ENCODE data around the gene CACHD1. TPM values are rescaled to one million over a fixed set of nuclear protein-coding genes. Genes with fewer than 3 reads are reported as not detected.
A peak's percentile ranks its signal among the peaks of the same experiment; 100 is the strongest.

The CACHD1 gene
- total and polyA plus RNA-seq, 8 donors: 2.9 to 7.1 (median 5.2) TPM

DNA sequence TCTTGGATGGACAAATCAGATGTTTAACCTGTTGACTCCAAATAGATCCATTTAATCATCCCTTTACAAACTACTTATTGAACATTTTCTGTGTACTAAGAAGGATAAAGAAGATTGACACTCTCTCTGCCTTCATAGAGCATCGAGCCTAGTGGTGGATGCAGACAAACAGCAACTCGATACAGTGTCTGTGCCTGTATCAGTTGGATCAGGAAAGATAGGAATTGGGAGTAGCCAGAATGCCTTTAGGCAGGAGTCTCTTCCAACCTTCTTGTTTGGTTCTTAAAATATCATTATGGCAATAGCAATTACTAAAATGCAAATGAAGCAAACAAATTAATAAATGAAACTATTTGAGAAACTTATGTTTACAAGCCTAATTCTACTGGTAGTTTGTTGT is 185.9 kb downstream of the CACHD1 start:
- Histone ChIP-seq H3K27ac (no peak overlapping the region), H3K9me3 (no peaks in the 10 kb centered on the region), H3K27me3 (no peaks in the 10 kb centered on the region), H3K4me1 (no peaks in the 10 kb centered on the region), H3K4me3 (no peak overlapping the region), H3K36me3 (no peaks in the 10 kb centered on the region)
- TF ChIP-seq, protein P1, sequence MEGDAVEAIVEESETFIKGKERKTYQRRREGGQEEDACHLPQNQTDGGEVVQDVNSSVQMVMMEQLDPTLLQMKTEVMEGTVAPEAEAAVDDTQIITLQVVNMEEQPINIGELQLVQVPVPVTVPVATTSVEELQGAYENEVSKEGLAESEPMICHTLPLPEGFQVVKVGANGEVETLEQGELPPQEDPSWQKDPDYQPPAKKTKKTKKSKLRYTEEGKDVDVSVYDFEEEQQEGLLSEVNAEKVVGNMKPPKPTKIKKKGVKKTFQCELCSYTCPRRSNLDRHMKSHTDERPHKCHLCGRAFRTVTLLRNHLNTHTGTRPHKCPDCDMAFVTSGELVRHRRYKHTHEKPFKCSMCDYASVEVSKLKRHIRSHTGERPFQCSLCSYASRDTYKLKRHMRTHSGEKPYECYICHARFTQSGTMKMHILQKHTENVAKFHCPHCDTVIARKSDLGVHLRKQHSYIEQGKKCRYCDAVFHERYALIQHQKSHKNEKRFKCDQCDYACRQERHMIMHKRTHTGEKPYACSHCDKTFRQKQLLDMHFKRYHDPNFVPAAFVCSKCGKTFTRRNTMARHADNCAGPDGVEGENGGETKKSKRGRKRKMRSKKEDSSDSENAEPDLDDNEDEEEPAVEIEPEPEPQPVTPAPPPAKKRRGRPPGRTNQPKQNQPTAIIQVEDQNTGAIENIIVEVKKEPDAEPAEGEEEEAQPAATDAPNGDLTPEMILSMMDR (IDR thresholded peaks at IDR 0.05): no peak
- ATAC-seq (no peak), FAIRE-seq (no peak), DNase-seq (no peak)
- intact Hi-C loops (cut with DNase I): no loop called here
- 65 to 80% methylated on average over 2 of the region's 2 CpGs for WGBS, 2 donors

DNA sequence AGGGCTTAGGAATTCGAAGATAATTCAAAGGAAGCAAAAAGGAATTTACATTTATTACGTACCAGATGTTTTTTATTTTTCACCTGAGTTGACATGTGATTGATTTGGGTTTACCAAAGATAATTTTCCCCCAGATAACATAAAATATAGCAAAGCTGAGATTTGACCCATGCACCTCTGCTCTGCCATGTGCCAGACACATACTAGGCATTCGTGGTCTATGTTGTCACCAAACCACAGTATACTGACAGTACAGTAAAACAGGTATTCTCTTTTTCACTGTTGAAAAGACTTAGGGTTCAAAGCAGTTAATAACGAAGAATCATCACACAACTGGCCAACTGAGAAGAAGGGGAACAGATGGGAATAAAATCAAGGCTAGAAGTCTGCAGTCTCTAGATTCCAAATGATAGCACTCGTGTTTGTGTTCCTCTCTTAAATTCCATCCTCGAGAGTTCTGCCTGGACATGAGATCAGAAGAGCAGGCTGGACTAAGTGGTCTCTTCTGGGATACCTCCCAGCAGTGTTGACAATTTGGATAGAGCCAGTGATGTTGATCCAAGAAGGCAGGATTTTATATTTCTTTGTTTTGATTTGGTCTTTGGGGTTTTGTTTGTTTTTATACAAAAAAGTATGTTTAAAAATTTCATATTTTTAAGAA is 189.7 kb downstream of the CACHD1 start:
- DNase-seq (no peak), ATAC-seq (no peak), FAIRE-seq (no peak)
- intact Hi-C loops (cut with DNase I): no loop called here
- WGBS, 2 donors: 87 to 89% methylated on average over 6 of the region's 6 CpGs
- peaks cover 0 to 9% (median 0%) of the 10 kb centered on the region in 3 donors for H3K36me3 ChIP-seq
- no peak overlapping the region for H3K27ac ChIP-seq
- H3K4me3 ChIP-seq: no peak overlapping the region
- no peaks in the 10 kb centered on the region for H3K4me1 ChIP-seq
- no peaks in the 10 kb centered on the region for H3K9me3 ChIP-seq
- no peaks in the 10 kb centered on the region for H3K27me3 ChIP-seq
- TF ChIP-seq, protein P1 (IDR thresholded peaks at IDR 0.05): no peak

DNA sequence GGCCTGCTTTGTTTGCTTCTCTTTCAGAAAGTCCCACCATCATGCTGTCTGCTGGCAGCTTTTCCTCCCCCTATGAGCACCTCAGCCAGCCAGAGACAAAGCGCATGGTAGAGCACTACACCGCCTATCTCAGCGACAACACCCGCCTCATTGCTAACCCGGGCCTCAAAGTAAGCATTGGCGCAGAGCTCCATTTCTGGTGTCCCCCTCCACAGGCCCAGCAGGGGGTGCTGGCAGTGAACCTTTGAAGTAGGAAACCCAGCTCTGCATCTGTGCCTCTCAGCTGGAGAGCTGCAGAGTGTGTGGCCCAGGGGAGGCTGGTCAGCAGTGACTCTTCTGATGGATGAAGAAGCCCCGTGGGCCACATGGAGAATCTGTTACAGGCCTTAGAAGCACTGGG is 193.7 kb downstream of the CACHD1 start:
- intact Hi-C loops (cut with DNase I): no loop called here
- peak in 2 of 4 donors; percentile 15 to 50 for ATAC-seq
- peaks cover 0 to 9% (median 0%) of the 10 kb centered on the region in 3 donors for H3K36me3 ChIP-seq
- H3K27me3 ChIP-seq: no peaks in the 10 kb centered on the region
- TF ChIP-seq, protein P1 (IDR thresholded peaks at IDR 0.05): no peak
- 88 to 89% methylated on average over 7 of the region's 7 CpGs for WGBS, 2 donors
- no peak for FAIRE-seq
- H3K4me1 ChIP-seq: no peaks in the 10 kb centered on the region
- no peak overlapping the region for H3K27ac ChIP-seq
- no peak overlapping the region for H3K4me3 ChIP-seq
- no peaks in the 10 kb centered on the region for H3K9me3 ChIP-seq
- no peak for DNase-seq

DNA sequence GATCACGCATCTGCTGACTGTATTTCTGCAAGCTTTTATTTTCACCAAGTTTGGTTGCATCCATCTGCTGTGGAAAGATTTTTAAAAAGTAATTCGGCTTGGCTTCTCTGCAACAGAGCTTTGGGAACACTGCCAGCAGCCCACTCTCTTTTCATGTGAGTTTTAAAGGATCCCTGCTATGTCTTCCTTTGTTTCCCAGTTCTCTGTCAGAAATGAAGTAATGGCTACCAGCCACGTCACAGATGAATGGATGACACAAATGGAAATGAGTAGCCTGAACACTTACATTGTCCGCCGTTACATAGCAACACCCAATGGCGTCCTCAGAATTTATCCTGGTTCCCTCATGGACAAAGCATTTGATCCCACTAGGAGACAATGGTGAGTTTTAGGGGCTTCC is 194.4 kb downstream of the CACHD1 start:
- TF ChIP-seq, protein P1 (IDR thresholded peaks at IDR 0.05): no peak
- Histone ChIP-seq H3K27ac (no peak overlapping the region), H3K9me3 (no peaks in the 10 kb centered on the region), H3K4me3 (no peak overlapping the region), H3K27me3 (no peaks in the 10 kb centered on the region), H3K36me3 (peaks cover 0 to 9% (median 0%) of the 10 kb centered on the region in 3 donors), H3K4me1 (no peaks in the 10 kb centered on the region)
- FAIRE-seq: no peak
- intact Hi-C loops (cut with DNase I): no loop called here
- ATAC-seq: no peak
- DNase-seq: no peak
- WGBS, 2 donors: 88 to 91% methylated on average over 6 of the region's 6 CpGs

DNA sequence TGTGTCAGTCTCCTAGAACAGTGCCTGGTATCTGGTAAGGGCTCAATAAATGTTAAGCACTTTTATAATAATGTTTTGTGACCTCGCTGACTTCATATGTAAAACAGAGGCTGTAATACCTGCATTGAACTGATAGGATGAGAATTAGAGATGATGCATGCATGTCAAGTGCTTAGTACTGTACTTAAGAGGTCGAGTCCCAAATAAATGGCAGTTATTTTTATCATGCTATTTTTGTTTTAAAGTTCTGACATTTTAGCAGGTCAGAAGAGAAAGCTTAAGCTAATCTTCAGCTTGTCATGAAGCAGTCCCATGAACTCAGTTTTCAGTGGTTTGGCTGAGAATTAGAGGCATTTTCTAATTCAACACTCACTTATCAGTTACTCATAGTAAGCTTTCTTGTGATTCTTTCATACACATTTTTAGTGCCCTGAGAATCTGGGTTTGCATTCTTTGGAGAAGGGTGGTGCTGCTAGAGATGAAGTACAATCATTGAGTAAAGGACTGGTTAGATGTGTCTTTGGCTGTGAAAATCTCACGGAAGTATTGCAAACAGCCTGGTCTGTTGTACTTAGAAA is 199.3 kb downstream of the CACHD1 start:
- TF ChIP-seq, protein P1 (IDR thresholded peaks at IDR 0.05): no peak
- 84 to 85% methylated on average over 3 of the region's 3 CpGs for WGBS, 2 donors
- no peak for DNase-seq
- H3K4me3 ChIP-seq: no peak overlapping the region
- no peaks in the 10 kb centered on the region for H3K27me3 ChIP-seq
- FAIRE-seq: no peak
- peaks cover 0 to 10% (median 0%) of the 10 kb centered on the region in 3 donors for H3K36me3 ChIP-seq
- ATAC-seq: no peak
- H3K4me1 ChIP-seq: no peaks in the 10 kb centered on the region
- intact Hi-C loops (cut with DNase I): no loop called here
- H3K9me3 ChIP-seq: no peaks in the 10 kb centered on the region
- H3K27ac ChIP-seq: no peak overlapping the region
